HG03108 (cell line): ENCODE results near the gene UBE2G1.
A peak's percentile ranks its signal among the peaks of the same experiment; 100 is the strongest.

Experiments
- ATAC-seq: cut with Tn5 transposase; IDR thresholded peaks from one replicate; pipeline ENCODE4 v1.9.1; 2021; ENCODE audit warnings: moderate library complexity; ENCODE audit not compliant: unreplicated experiment

The UBE2G1 gene

GRCh38 chr17:4309897-4310296 is 56.6 kb downstream of the UBE2G1 start:
- ATAC-seq, result no peak

- no peak for ATAC-seq
These were observed 59.1 kb downstream of the UBE2G1 start for GRCh38 chr17:4307179-4307930.

GRCh38 chr17:4305224-4305623 is 61.3 kb downstream of the UBE2G1 start:
- ATAC-seq, result no peak

GRCh38 chr17:4304417-4305027 is 62.0 kb downstream of the UBE2G1 start:
- ATAC-seq, result no peak

GRCh38 chr17:4301066-4301465 is 65.4 kb downstream of the UBE2G1 start:
- ATAC-seq, result no peak

DNA sequence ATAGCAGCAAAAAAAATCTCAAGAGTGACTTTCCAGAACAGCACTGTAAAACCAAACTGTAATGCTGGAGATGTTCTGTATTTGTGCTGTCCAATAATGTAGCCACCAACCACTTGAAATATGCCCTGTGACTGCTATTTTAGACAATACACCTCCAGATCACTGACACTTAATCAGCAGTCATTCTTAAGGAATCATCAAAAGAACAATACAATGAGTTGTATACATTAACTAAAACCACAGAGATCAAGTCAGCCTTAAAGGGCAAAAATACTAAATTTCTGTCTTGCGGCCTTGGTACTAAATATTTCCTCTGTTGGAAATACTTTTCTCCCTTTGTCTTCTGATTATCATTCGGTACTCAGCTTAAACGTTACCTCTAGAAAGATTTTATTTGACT is 69.1 kb downstream of the UBE2G1 start:
- ATAC-seq, result no peak

DNA sequence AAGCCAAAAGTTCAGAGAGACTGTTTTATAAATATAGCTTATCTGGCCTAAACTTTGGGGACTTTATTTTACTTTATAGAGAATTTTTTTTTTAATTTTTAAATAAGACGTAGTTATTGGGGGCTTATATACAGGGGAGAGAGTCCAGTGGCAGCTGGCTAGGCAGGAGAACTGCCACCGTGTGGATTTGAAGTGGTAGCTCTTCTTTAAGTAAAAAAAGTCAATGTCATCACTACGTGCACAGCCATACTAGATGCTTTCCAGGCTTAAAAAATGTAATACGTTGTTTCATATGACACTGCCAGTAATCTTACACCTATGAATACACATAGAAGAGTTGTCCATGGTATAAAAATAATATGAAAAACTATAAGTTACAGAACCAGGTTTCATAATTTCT is 70.8 kb downstream of the UBE2G1 start:
- no peak for ATAC-seq

DNA sequence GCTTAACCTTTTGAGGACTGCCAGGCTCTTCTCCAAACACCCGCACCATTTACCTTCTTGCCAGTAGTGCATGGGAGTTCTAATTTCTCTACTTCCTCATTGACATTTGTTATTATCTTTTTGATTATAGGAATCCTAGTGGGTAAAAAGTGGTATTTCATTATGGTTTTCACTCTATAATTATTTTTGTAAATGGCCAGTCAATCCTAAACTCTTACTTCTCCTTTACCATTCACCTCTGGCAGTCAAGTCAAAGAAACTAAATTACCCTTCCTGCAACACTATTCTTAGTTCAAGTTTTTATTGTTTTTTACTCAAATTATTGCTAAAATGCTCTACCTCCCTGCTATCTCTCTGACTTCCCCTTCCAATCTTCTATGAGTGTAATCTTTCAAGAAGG is 72.9 kb downstream of the UBE2G1 start:
- no peak for ATAC-seq

GRCh38 chr17:4287710-4288109 is 78.8 kb downstream of the UBE2G1 start:
- no peak for ATAC-seq

GRCh38 chr17:4276514-4276913 is 90.0 kb downstream of the UBE2G1 start:
- no peak for ATAC-seq

- no peak for ATAC-seq
These were observed 93.5 kb downstream of the UBE2G1 start for GRCh38 chr17:4272972-4273368.

DNA sequence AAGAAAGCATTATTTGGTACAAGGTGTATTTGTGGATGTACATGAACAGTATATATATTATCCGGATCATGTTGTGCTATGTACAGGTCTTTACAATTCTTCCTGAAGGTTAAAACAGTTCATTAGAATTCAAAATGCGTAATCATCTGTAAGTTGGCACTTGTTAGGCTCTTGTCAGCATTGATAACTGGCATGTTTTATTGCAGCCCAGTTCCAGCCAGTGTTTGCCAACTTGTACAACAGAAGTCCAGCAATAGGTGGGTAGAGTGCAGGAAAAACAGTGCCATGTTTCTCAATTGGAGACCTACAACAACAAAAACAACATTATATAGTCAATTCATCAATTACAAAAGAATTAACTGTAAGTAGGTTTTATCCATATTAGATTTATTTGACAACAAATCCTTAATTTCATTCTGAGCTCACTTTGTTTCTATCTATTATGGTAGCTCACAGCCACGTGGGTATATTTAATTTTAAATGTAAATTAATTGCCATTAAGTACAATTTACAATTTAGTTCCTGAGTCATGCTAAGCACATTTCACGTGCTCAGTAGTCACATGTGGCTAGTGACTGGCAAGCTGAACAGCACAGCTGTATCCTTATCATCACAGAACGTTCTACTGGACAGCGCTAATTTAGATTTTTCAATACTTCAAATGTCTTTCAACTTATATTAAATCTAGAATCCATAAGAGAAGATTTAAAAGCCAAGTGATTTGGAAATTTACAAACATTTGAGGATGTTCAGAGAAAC is 94.1 kb downstream of the UBE2G1 start:
- no peak for ATAC-seq

DNA sequence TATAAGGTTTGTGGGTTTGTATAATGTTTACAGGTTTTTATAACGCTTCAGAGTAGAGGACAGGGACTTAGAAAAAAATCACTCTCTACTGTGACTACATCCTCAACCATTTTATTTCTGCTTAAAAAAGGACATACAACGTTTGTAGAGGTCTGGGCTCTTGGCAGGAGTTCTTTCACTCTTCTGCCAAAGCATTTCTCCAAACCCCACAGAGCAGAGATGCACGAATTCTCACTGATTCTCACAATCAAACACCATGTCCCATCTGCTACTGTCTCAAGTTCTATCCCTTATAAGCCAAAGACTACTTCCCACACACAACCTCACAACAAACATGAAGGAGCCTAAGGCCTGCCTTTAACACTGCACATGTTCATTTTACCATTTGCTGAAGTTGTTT is 95.7 kb downstream of the UBE2G1 start:
- no peak for ATAC-seq

GRCh38 chr17:4269915-4270314 is 96.6 kb downstream of the UBE2G1 start:
- no peak for ATAC-seq

- no peak for ATAC-seq
These were observed 99.1 kb downstream of the UBE2G1 start for GRCh38 chr17:4267402-4267801.

DNA sequence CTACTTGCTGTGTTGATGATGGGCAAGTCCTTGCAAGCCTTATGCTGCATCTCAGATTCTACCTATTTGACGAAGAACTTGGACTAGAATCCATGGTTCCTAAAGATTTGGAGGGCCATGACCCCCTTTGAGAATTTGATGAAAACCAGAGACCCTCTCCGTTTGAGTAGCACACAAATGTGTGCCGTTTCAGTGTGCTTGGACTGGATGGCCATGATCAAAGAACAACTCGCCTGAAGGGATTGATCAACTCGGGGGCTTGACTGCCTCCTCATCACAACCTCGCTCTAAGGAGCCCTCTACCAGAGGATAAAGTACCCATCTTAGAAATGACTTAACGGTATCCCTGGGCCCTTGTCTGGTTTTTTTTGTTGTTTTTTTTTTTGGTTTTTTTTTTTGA is 99.9 kb downstream of the UBE2G1 start:
- ATAC-seq, result no peak

DNA sequence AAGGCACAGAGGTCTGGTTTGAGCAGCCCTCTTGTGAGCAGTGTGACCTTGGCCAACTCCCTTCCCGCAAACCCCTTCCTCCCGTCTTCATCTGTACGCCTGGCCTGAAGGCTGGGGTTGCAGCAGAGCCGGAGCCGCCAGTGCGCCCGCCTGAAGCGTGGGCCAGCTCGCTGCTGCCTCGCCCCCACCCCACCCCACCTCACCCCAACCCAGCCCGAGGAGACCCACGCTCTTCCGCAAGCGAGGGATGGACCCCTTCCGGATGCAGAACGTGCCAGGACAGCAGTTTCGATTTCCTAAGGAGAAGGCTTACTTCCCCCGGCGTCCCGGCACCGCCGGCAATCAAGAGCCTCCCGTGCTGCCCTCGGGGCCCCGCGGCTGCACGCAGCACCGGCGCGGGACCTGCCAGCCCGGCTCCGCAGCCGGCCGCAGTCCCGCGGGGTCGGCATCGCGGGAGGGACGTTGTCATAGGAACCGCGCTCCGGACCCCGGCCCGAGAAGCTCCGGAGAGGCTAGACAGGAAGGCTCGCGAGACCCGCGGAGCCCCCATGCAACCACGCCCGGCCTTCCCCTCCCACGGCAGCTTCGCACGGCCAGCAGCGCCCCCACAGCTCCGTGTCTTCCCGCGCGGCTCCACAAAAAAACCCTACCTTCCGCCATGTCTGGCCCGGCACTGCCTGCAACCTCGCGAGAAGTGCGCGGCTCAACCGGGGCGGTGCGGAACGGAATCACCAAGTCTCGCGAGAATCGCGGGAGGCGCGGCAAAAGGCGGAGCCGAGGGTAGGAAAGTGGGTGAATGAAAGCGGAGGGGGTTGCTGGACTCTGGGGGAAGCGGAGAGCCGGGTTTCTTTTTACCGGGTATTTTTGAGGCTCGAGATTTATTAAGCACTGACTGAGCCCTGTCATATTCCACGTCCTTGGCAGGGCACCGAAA is 102.9 kb downstream of the UBE2G1 start, which contains the start of gene ANKFY1:
TSS of gene ANKFY1 (minus strand) at position 698 of the 934 bp plus-strand sequence. CDS start at position 660, 38 bp downstream.
- peak; percentile 88 for ATAC-seq

GRCh38 chr17:4262703-4263102 is 103.8 kb downstream of the UBE2G1 start:
- no peak for ATAC-seq

DNA sequence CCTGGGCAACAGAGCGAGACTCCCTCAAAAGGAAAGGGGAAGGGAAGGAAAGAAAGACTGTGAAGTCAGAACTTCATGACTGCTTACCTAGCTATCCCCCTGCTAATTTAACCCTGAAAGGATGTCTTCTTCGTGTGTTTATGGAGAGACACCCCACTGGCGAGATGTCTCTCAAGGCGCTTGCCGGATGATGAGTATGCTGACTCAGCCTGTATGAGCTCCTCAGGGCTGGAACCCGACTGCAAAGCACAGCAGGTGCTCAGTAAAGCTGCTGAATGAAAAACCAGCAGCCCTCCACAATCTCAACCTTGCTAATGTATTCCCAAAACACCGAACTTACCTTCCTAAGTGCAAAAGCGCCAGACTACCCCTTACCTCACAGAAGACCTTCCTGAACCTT is 105.0 kb downstream of the UBE2G1 start:
- no peak for ATAC-seq

DNA sequence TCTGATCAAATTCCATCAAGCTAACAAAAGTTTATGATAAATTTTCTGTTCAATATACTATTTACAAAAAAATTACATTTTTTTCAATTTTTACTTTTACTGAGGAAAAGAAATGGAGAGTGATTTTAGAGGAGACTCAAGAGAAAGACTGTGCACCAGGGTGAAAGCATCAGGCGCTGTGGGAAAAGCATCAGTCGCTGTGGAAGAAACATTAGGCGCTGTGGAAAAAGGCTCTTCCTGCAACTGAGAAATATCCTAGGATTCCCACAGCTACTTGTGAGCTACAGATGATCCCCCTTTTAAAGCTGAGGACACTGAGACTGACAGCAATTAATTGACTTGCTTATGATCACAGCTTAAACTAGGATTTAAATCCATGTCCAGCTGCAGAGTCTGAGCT is 107.6 kb downstream of the UBE2G1 start:
- no peak for ATAC-seq

DNA sequence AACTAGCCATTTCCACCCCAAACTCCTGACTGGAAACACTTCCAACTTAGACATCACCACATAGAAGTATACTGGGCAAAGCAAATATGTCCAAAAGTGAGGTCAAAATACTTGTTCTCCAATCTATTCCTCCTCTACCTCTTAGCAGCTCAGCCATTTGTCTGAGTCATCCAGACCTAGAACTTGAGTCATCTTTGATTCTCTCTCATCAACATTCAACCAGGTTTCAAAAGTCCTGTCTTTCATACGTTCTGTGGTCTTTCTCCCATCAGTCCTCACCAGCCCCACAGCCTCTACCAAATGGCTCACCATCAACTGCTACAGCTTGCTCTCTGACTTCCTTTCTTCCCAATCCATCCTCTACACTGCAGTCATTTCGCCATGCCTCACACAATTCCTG is 109.5 kb downstream of the UBE2G1 start:
- no peak for ATAC-seq
